GM12891 (cell line): ENCODE measurements around the gene CHMP1B.

Experiments
- POLR2A ChIP-seq: IDR thresholded peaks from 2 replicates; pipeline ENCODE4 v1.6.1; 2011; ENCODE audit warnings: low read depth, low read length, control low read depth
- POLR2AphosphoS5 ChIP-seq: IDR thresholded peaks from 2 replicates; pipeline ENCODE4 v1.6.1; 2011; ENCODE audit warnings: low read depth, low read length, control low read depth

- TF ChIP-seq POLR2A (no peak), POLR2AphosphoS5 (no peak)
Observed at GRCh38 chr18:11850821-11851145, 430 bp upstream of the CHMP1B start.
